ENCODE measurements around the gene PSMD9.
"Not testable (repeated sequence)": the region's sequence is repeated elsewhere in the genome, so short reads cannot be mapped to it uniquely, and the experiment has no call there.

PSMD9 gene

GRCh38 chr12:121874071-121874470 lies 14.5 kb upstream of the PSMD9 start:
- no peak for DNase-seq

DNA sequence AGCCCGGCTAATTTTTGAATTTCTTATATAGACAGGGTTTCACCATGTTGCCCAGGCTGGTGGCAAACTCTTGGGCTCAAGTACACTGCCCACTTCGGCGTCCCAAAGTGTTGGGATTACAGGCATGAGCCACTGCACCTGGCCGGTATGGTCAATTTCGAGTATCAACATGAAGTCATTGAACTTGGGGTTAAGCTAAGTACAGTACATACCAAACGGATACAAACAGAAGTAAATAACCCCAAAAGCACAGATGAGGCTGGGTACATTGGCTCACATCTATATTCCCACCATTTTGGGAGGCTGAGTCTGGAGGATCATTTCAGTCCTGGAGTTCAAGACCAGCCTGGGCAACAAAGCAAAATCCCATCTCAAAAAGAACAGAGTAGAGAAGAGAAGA lies 13.0 kb upstream of the PSMD9 start:
- DNase-seq, result no peak

- not testable (repeated sequence) for DNase-seq
Measured at GRCh38 chr12:121876080-121876447, 12.5 kb upstream of the PSMD9 start.

DNA sequence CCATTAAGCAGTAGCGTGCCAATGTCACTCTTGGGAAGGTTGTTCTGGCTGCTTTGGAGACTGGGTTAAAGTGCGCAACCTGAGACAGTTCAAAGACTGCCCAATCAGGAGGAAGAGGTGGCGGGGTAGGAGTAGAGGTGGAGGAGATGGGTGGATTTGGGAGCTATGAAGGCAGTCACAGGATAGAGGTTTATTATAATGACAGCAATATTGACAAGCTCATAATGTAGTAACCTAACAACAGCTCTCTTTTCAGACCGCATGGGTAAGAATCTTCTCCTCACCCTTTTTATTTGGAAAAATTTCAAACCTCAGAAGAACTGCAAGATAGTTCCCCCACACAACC lies 5.3 kb upstream of the PSMD9 start:
- DNase-seq, result no peak

DNA sequence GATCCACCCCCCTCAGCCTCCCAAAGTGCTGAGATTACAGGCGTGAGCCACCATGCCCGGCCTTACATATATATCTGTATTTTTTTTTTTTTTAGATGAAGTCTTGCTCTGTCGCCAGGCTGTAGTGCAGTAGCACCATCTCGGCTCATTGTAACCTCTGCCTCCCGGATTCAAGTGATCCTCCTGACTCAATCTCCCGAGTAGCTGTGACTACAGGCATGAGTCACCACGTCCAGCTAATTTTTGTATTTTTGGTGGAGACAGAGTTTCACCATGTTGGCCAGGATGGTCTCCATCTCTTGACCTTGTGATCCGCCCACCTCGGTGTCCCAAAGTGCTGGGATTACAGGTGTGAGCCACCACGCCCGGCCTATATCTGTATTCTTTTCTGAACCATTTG lies 3.5 kb upstream of the PSMD9 start:
- not testable (repeated sequence) for DNase-seq

GRCh38 chr12:121888083-121888477 lies 510 bp upstream of the PSMD9 start:
- no peak for DNase-seq

DNA sequence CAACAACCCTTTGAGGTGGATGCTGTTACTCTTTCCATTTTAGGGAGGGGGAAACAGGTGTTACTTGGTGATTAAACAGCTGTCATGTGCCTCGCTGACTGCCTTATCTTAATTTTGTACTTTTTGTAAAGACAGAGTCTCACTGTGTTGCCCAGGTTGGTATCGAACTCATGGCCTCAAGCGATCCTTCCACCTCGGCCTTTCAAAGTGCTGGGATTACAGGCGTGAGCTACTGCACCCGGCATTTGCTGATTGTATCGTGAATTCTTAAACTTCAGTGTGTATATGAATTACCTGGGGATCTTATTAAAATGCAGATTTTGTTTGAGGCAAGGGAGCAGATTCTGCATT lies 659 bp downstream of the PSMD9 start:
- no peak for DNase-seq

GRCh38 chr12:121889661-121890060 lies 1.1 kb downstream of the PSMD9 start:
- not testable (repeated sequence) for DNase-seq

DNA sequence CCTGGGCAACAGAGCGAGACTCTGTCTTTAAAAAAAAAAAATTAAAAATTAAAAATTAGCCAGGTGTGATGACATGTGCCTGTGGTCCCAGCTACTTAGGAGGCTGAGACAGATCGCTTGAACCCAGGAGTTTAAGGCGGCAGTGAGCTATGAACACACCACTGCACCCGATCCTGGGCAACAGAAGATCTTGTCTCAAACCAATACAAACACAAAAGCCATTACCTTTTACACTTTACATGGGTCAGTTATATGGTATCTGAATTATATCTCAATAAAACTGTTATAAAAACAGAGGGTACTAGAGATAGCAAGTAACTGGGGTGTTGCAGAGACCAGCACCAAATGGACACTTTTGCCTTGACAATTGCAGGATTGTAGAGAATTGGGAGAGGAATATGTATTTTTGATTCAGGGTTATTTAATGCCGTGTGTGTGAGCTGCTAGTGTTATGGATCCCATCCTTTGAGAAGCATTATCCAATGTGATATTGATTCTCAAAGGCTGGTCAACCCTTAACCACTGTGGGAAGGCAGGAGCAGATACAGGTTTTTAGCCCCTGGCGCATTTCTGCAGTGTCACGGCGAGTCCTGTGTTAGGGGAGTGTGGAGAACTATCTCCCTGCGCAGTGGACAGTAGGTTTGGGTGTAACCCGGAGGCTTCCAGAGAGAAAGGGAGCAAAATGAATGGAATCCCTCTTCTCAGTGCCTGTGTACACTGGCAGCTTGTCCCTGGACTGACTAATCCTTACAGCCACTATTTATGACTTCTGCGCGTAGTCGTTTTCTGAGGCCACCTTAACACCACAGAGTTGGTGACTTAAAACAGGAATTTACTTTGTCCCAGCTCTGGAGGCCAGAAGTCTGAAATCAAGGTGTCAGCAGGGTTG lies 4.3 kb downstream of the PSMD9 start:
- DNase-seq, result no peak

GRCh38 chr12:121893961-121894460 lies 5.4 kb downstream of the PSMD9 start:
- DNase-seq, result no peak

GRCh38 chr12:121894633-121895032 lies 6.0 kb downstream of the PSMD9 start:
- DNase-seq, result no peak

- no peak for DNase-seq
Measured at GRCh38 chr12:121898287-121898686, 9.7 kb downstream of the PSMD9 start.

DNA sequence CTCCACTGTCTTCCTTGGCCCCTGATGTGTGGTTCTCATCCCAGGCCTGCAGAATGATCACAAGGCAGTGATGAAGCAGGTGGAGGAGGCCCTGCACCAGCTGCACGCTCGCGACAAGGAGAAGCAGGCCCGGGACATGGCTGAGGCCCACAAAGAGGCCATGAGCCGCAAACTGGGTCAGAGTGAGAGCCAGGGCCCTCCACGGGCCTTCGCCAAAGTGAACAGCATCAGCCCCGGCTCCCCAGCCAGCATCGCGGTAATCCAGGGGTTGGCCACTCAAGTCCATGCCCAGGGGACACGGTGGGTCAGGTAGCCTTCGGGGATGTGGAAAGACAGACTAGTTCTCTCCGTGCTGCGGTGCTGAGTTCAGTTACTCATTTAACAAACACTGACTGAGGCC lies 11.0 kb downstream of the PSMD9 start:
- DNase-seq, result no peak

GRCh38 chr12:121903202-121903601 lies 14.6 kb downstream of the PSMD9 start:
- DNase-seq, result no peak

DNA sequence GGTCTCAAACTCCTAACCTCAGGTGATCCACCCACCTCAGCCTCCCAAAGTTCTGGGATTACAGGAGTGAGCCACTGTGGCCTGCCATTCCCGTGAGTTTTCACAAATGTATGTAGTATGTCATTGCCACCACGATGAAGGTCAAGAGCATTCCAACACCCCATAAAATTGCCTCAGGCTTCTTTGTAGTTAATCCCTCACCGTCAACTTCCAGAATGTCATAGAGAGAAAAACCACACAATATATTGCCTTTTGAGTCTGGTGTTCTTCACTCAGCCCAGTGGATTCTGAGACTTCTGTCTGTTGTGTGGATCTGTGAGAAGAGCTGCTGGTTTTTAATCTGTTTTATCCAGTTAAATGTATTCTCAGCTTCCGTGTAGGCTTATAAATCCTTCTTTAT lies 17.2 kb downstream of the PSMD9 start:
- DNase-seq, result no peak

DNA sequence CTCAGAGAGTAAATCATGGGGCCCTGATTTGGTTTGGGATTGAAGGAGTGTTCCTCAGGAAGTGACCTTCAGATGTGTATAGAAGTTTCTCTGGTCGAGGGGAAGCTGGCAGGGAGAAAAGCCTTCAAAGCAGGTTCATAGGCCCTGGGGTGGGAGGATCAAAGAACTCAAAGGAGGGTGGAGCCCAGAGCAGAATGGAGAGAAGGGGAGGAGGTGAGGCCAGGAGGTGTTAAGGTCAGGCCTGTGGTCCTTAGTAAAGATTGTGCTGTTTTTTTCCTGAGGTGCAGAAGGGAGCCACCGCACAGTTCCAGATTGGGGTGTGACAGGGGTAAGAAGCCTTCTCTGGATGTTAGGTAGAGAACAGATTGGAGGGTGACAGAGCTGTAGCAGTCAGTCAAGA lies 20.1 kb downstream of the PSMD9 start:
- DNase-seq, result no peak

- no peak for DNase-seq
Measured at GRCh38 chr12:121911824-121912585, 23.4 kb downstream of the PSMD9 start.

GRCh38 chr12:121915841-121916321 lies 27.3 kb downstream of the PSMD9 start:
- no peak for DNase-seq

DNA sequence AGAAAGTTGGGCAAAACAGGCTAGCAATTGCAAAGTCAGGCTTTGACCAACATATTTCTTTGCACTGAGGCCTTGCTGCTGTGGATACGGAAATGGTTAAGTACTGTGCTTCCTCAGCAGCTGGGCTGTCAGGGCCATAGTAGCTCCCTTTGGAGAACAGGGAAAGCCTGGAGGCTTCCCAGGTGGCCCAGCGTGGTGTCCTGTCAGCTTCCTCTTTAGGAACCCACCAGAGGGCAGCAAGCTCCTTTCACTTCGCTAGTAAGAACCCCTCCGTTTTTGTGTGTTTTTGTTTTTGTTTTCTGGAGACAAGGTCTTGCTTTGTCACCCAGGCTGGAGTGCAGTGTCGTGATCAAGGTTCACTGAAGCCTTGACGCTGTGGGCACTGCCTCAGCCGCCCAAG lies 28.1 kb downstream of the PSMD9 start:
- DNase-seq, result no peak

- DNase-seq, result peak; percentile 88
Measured at GRCh38 chr12:121917950-121918678, 29.5 kb downstream of the PSMD9 start, which contains the start of gene CFAP251. CFAP251 (plus strand) TSS chr12:121918592; CDS start chr12:121921306, 2,714 bp downstream.

- DNase-seq, result no peak
Measured at GRCh38 chr12:121918679-121919038, 30.1 kb downstream of the PSMD9 start.

DNA sequence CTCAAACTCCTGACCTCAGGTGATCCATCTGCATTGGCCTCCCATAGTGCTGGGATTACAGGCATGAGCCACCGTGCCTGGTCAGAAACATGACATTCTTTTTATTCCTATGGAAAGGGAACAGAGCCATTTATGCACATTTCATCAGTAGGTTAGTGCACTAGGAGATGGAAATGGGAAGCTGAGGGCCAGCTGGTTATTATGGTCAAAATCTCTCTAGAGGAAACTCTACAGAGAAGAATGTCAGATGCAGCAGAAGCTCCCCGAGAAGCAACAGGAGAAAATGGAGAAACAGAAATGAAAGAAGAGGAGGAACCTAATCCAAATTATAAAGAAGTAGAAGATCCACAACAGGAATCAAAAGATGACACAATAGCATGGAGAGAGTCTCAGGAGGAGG lies 32.5 kb downstream of the PSMD9 start:
- DNase-seq, result no peak

GRCh38 chr12:121925358-121925695 lies 36.7 kb downstream of the PSMD9 start:
- DNase-seq, result no peak
